Activated CD8-positive, alpha-beta memory T cell treated with anti-CD3 and anti-CD28 coated beads, Interleukin-2, amount 50 U/mL, for 1 hour (primary cell): ENCODE measurements around the gene SSNA1.

Source experiments
- DNase-seq: peaks from one replicate; pipeline ENCODE4 v3.0.0-alpha.2; 2020; ENCODE audit errors: extremely low read depth

The SSNA1 gene

DNA sequence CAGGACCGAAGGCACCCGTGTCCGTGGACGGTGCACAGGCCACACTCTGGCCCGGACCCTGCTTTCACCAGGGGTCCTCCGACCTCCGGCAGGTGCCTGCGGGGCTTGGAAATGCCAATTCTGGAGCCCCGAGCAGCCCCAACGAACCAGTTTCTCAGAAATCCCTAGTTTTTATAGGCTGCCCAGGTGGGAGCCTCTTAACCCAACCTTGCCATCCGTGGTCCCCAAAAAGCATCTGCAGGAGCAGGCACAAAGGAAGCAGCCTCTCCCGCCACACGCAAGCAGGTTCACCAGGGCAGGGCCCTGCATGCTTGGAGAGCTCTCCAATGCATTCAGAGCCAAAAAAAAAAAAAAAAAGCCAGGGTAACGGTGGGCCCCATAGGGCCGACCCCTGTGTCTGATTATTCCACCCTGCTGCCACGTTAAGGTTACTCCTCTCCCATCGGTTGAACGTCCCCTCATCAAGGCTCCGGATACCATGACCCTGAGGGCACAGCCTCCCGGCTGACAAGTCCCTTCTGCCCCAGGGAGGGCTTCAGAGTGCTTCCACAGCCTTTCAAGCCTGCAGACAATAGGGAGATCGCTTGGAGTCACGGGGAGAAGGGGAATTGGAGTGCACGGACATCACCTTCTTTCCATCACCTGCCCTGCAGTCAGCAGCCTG, 12.9 kb downstream of the SSNA1 start:
- no peak for DNase-seq

DNA sequence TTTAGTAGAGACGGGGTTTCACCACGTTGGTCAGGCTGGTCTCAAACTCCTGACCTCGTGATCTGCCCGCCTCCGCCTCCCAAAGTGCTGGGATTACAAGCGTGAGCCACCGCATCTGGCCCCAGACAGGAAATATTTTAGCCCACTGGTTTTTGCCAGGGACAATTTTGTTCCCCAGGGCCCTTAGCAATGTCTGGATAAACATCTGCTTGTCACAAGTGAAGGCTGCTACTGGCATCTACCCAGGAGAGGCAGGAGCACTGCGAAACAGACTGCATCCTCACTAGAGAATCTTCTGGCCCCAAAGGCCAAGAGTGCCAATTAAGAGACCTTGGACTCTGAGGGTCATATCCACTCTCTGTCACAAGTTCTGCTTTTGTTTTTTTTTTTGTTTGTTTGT, 14.5 kb downstream of the SSNA1 start:
- no peak for DNase-seq

DNA sequence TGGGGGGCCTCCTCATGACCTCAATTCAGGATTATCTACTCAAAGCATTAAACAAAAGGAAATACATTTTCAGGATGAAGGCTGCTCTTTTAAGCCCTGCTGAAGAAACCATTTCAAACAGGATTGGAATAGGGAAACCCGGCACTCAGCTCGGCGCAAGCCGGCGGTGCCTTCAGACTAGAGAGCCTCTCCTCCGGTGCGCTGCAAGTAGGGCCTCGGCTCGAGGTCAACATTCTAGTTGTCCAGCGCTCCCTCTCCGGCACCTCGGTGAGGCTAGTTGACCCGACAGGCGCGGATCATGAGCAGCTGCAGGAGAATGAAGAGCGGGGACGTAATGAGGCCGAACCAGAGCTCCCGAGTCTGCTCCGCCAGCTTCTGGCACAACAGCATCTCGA, 16.3 kb downstream of the SSNA1 start:
- no peak for DNase-seq

DNA sequence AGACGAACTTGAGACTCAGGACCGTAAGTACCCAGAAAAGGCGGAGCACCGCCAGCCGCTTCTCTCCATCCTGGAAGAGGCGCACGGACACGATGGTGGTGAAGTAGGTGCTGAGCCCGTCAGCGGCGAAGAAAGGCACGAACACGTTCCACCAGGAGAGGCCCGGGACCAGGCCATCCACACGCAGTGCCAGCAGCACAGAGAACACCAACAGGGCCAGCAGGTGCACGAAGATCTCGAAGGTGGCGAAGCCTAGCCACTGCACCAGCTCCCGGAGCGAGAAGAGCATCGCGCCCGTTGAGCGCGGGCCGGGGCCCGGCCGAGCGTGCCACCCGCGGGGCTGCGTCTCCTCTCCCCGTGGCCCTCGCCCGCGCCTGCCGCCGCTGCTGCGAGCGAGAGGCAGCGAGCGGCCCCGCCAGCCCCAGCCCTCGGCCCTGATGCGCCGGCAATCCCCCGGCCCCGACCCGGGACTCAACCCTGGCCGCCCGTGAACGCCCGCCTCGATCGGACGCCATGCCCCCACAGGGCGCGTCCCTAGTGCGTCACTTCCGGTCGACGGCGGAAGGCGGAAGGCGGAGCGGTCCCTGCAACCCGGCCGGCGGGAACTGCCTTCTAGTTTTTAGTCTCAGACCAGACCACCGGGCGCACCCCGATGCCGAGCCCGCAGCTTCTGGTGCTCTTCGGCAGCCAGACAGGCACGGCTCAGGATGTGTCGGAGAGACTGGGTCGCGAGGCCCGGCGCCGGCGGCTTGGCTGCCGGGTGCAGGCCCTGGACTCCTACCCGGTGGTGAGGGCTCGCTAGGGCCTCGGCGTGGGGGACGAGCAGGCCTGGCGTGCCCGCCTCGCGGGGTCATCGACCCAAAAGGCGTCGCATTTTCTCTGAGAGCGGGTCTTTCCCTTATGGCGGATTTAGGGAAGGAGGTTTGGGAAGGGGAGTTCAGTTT, 16.9 kb downstream of the SSNA1 start, which contains the start of the genes NDOR1 and TMEM203:
TSS of gene NDOR1 (plus strand) at position 575 of the 944 bp plus-strand sequence. CDS start at position 653, 78 bp downstream.
TSS of gene TMEM203 (minus strand) at position 523 of the 944 bp plus-strand sequence. CDS start at position 289, 234 bp downstream.
- DNase-seq: peak; percentile 76

DNA sequence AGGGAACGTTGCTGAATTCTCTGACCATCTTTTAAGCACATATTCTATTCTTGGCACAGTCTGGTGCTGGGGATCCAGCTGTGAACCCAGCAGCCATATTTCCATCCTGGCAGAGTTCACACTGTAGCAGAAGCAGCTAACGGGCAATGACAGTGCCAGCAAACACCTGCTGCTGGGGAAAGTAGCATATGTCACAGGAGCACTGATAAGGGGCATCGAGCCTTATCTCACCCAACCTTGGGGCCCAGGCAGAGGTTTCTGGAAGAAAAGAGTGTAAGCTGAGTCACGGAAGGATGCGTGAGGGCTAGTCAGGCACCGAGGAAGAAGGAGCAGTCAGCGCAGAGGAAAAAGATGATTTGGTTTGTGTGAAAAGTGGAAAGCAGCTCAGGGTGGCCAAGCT, 18.1 kb downstream of the SSNA1 start:
- DNase-seq: no peak

DNA sequence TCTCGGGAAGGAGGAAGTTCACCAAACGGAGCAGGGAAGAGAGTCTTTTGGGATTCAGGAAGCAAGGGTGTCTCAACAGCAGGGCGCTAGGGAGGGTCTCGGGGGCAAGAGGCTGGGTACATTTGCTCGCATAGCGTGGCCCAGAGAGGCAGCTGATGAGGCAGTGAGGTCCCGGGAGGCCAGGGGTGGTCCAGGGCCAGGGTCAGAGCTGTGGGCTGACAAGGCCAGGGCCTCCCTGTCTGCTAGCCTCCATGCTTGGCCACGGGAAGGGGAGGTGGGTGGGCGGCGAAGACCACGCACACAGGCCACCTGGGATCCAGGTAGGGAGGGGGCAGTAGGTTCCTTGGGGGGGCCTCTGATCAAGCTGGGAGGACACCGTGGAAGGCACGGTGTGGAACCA, 23.1 kb downstream of the SSNA1 start:
- DNase-seq: no peak

DNA sequence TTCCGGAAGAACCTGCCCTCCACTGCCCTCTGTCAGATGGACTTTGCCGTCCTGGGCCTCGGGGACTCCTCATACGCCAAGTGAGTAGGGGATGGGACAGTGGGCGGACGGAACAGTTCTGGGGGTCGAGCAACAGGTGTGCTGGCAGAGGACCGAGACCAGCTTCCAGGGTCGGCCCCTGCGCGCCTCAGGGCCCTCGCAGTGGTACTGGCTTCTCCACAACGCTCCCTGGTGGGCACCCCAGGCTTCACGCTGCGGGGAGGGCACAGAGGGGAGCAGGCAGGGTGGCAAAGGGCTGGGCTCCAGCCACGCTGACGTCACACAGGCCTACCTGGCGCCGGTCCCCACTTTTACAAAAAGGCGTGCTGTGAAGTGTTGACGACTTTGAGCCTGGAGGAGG, 24.0 kb downstream of the SSNA1 start:
- DNase-seq: no peak

DNA sequence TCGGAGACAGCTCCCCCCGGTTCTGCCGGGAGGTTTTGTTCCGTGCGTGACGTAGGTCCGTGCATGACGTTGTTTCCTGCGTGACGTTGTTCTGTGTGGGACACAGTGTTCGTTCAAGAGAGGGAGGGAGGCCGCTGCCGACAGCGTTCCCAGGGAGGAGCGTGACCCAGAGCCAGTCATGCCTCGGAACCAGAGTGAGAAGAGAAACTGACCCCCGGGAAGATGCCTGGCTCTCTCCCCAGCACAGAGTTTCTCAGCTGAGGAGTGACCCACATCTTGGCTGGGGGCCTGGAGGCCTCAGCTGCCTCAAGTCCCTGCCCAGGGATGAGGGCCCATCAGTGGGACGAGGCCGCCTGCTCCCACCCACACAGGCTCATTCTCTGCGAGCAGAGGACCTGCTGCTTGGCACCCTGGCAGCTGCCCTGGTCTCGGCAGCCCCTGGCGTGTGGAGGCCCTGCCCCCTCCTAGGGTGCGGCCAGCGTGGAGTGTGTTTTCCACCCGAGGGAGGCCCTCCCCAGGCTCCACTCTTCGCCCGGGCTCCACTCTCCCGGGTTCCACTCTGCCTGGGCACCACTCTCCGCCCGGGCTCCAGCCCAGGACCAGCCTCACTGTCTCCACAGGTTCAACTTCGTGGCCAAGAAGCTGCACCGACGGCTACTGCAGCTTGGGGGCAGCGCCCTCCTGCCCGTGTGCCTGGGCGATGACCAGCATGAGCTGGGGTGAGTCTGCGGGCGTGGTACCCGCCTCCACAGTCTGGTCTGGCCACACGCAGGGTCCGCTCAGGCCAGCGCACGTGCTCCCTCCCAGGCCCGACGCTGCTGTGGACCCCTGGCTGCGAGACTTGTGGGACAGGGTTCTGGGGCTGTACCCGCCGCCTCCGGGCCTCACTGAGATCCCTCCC, 24.9 kb downstream of the SSNA1 start:
- no peak for DNase-seq

DNA sequence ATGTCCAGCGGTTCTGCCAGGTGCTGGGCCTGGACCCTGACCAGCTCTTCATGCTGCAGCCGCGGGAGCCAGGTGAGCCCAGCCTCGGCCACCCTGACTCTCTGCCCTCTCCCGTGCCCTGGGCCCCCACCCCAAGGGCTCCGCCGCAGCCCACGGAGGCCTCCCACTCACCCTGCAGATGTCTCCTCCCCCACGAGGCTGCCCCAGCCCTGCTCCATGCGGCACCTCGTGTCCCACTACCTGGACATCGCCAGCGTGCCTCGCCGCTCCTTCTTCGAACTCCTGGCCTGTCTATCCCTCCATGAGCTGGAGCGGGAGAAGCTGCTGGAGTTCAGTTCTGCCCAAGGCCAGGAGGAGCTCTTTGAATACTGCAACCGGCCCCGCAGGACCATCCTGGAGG, 26.1 kb downstream of the SSNA1 start:
- DNase-seq: no peak

DNA sequence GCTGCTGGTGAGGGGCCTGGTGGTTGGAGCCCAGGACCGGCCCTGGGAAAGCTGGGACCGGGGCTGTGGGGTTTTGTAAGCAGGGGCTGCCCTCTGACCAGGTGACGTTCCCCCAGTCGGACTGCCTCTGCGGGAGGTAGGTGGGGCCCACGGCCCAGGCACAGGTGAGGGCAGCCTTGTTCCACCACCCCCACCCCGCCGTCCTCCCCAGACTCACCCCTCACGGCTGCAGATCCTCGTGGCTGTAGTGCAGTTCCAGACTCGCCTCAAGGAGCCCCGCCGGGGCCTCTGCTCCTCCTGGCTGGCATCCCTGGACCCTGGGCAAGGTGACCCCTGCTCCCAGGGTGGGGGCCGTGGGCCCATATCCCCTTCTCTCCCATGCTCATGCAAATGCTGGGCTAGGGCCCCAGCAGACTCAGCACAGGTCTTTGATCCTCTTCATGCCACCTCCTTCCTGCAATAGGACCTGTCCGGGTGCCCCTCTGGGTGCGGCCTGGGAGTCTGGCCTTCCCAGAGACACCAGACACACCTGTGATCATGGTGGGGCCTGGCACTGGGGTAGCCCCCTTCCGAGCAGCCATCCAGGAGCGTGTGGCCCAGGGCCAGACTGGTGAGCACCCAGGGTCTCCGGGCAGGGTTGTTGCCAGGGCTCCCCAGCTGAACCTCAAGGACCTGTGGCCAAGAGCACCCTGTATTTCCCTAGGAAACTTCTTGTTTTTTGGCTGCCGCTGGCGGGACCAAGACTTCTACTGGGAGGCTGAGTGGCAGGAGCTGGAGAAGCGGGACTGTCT, 26.9 kb downstream of the SSNA1 start:
- no peak for DNase-seq

DNA sequence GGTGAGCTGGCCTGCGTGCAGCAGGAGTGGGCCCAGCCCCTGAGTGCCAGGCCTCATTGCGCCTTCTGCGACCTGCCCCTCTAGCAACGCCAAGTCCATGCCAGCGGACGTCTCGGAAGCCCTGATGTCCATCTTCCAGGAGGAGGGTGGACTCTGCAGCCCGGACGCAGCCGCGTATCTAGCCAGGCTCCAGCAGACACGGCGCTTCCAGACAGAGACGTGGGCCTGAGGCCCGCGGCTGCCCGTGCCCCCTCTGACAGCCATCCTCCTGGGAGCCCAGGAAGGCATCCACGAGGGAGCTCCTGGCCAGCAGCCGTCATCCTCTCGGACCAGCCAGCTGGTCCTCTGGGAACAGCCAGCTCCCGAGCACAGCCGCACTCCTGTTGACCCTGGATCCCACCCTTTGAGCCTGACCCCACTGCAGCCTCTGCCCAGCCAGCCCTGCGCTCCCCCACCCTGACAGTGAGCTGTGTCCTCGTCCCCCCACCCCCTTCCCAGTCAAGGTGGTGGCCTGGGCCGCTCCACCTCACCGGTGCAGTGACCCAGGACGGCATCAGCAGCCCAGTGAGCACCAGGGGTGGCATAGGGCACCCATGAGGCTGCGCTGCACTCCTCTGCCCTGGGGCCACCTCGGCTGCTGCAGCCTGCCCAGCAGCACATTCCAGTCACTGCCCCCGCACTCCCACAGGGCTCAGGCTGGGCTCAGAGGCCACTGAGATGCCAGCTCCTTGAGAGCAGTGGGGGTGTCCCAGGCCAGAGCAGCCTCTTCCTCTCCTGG, 27.9 kb downstream of the SSNA1 start:
- DNase-seq: no peak

DNA sequence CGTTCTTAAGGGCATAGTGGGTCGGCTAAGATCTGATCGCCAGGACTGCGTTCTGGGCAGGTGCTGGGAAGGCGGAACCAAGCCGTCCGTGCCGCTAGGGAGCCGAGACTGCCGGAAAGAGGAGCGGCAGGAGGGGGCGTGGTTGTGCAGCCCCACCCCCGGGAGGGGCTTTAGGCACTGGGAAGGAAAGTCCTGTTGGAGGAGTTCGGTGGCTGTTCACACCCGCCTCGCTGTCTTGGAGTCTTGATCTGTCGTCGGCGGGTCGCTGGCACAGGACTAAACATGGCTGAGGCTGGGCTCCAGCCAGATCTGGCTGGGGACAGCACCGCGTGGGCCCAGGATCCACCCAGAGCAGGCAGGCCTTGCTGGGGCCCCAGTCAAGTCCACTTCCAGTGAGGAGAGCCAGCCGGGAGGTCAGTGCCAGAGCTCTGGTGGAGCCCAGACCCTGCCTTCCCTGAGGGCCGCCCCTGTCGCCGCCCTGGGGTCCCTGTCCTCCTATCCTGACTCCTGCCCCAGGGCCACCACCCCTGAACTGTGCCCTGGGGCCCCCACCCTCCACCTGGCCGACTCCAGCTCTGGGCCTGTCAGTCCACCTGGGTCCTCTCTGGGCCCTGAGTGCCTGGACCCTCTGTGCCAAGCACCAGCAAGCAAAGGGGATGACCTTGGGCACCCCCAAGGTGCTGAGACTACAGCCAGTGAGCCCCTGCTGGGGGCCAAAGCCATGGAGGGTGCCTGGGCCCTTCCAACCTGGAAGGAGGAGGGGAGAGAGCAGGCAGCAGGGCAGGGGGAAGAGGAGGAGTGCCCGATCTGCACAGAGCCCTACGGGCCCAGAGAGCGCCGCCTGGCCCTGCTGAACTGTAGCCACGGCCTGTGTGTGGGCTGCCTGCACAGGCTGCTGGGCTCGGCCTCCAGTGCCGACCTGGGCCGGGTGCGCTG, 29.1 kb downstream of the SSNA1 start:
- DNase-seq: no peak

DNA sequence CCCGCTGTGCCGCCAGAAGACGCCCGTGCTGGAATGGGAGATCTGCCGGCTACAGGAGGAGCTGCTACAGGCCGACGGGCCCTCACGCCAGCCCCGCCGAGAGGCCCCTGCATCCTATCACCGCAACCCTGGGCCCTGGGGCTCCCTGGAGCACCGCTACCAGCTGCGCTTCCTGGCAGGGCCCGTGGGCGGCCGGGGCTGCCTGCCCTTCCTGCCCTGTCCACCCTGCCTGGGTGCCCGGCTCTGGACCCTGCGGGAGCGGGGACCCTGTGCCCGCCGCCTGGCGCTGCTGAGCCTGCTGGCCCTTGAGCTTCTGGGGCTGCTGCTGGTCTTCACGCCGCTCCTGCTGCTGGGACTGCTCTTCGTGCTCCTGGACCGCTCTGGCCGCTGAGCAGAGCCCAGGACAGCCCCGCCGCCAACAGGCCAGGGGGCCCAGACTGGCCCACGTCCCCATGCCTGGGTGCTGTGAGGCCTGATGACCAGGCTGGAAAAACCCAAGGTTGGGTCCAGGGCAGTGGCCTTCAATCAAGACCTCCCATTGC, 29.8 kb downstream of the SSNA1 start:
- DNase-seq: no peak

DNA sequence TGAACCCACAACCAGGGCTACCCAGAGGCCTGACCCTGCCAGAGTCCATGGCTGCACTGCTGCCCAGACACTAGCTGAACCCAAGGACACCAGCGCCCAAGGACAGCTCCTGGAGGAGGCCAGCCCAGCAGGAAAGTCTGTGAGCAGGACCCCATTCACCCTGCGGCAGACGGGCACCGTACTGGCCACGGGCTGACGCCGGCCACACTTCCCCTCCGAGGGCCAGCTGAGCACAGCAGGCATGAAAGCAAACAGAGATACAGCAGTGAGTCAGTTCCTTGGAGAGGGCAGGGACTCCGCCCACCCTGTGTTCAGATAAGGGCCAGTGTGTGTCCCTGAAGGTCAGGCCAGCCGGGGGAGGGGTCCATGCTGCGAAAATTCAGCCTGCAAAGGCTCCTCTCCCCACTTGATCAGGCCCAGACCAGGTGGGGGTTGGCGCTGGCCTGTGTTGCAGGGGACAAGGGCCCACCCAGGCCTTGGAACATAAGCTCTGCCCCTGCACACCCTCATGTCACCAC, 30.3 kb downstream of the SSNA1 start:
- no peak for DNase-seq

DNA sequence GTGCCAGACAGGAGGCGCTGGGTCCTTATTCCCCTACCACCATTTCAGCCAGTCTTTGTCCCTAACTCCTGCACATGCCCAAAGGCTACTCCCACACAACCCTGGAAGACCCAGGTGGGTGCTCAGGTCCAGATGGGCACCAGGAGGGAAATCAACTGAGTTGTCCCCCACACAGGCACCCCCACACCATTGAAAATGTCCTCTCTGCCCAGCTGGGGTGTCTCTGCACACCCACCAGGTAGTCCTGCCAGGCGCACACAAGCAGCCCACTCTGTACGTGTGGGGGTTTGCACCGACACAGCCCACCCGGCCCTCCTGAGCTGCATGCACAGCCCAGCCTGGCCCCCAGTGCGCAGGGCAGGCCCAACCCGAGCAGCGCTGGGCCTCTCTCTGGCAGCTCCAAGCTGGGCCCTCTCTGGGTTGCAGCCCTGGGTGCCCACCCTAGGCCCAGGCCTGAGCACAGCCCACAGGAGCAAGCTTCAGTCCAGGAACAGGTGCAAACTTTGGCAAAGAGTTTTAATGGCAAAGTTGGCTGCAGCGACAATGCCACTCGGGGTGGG, 31.4 kb downstream of the SSNA1 start:
- DNase-seq: no peak

DNA sequence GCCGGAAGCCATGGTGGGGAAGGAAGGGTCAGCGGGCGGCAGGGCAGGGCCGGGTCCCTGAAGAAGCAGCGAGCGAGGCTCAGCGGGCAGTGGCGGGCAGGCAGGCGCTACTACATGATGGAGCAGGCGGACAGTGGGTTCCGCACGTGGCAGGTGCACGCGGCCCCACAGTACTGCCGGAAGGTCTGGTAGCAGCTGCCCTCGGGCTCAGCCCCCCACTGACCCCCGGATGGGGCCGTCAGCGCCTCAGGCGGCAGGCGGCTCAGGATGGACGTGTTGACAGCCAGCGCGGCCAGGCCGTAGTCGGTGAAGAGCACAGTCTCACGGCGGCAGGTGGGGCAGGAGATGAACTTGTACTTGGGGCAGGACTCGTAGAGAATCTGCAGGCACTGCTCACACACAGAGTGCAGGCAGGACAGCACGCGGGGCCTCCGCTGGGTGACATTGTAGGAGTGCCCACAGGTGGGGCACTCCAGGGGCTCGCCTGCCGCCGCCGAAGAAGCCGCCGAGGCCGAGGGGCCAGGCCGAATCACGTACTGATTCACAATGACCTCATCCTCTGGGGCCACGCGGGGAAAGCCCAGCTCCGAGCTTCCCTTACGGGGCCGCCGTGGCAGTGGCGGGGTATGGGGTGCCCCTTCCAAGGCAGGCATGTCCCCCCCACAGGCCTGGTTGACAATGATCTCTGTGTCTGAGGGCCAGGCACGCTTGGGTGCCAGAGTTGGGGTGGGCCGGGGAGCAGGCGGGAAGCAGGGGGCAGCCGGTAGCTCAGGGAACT, 32.0 kb downstream of the SSNA1 start:
- DNase-seq: no peak

DNA sequence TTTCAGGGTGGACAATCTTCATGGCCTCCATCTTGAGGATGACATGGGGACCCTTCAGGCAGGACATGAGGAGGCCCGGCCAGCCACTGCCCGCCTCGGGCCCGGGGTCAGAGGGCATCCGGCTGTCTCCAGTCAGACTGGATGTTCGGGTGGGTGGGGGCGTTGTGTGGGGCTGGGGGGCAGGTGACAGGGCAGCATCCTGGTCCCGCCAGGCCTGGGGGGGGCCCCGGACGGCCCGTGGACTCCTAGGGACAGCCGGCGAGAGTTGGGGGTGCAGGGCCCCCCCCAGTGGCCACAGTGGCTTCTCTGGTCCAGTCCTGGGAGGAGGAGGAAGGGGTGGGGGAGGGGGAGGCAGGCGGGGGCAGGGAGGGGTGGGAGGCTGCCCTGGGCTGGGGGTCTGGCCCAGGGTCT, 32.6 kb downstream of the SSNA1 start:
- no peak for DNase-seq
